ENCODE data around the gene KAT2B. TPM values are rescaled to one million over a fixed set of nuclear protein-coding genes. Genes with fewer than 3 reads are reported as not detected.

Gene KAT2B
- total and polyA plus RNA-seq, 4 donors = 7.5 to 58.5 (median 16.3) TPM

DNA sequence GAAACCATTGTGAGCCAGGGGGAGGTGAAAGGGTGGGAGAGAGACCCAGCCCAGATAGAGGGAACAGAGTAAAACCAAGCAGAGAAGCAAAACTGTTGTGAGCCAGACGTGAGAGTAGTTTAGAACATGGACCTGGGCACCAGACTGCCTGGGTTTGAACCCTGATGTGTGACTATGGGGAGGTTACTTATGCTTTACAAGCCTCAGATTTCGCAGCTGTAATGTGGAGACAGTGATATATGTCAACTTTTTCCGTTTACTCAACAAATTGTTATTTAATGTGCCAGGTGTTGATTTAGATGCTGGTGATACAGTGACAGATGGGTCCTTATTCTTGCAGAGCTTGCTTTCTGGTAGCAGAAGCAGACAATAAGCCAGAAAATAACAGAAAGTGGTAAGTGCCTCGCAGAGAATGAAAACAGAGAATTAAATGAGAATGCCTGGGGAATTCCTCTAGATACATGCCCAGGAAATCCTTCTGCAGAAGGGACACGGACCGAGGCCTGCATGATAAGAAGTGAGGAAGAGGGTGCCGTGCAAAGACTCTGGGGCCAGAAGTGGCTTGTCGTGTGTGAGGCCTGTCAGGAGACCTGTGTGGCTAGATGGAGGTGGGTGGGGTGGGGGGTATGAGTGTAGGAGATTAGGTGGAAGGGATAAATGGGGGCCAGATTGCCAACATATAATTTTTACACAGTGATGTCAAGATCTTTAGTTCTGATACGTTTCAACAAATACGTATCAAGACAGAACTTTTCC is 15.0 kb downstream of the KAT2B start:
- H3K27ac ChIP-seq (ENCODE audit: low read depth in 1 of 2, low read length in 2 of 2) = peak overlapping the region; percentile 60 to 67
- no peak for DNase-seq (ENCODE audit: low spot score)
- 69% methylated on average over 10 of the region's 10 CpGs for WGBS
- no peaks in the 10 kb centered on the region for H3K27me3 ChIP-seq (ENCODE audit: control insufficient read depth in 4 of 4, insufficient read depth in 4 of 4, low read length in 3 of 4)
- no peaks in the 10 kb centered on the region for H3K9me3 ChIP-seq (ENCODE audit: control insufficient read depth in 4 of 4, low read length in 3 of 4)
- H3K4me3 ChIP-seq (ENCODE audit: low read depth in 1 of 3, low read length in 3 of 3) = no peak overlapping the region
- no peaks in the 10 kb centered on the region for H3K36me3 ChIP-seq (ENCODE audit: control insufficient read depth in 4 of 4, insufficient read depth in 3 of 4, low read depth in 1 of 4, low read length in 3 of 4)
- no peak overlapping the region for H3K9ac ChIP-seq (ENCODE audit: low read depth in 1 of 2, low read length in 2 of 2)
- TF ChIP-seq GABPA (IDR thresholded peaks at IDR 0.05 in 1 of 2, conservative IDR thresholded peaks at IDR 0.05 in 1 of 2) = no peak
- TF ChIP-seq RXRA (IDR thresholded peaks at IDR 0.05) = no peak
- no peak for TF ChIP-seq EGR1 (IDR thresholded peaks at IDR 0.05; ENCODE audit: low read depth in 2 of 2)
- H3K4me1 ChIP-seq (ENCODE audit: control insufficient read depth in 4 of 4, insufficient read depth in 4 of 4, low read length in 3 of 4) = peaks cover 8 to 26% (median 18%) of the 10 kb centered on the region in 4 donors

DNA sequence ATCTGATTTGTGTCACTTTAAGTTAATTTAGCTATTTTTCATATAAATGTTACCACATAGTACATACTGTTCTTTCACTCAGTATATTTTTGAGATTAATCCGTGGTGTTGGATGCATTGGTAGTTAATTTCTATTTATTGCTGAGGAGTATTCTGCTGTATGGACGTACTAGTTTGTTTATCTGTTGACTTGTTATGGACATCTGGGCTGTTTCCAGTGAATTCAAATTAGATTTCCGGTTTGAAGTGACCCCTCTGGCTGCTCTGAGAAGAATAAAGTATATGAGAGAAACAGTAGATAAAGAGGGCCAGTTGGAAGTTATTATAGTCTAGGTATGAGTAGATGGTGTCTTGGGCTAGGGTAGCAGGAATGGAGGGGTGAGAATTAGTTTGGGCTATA is 15.6 kb downstream of the KAT2B start:
- Histone ChIP-seq H3K4me1 (ENCODE audit: control insufficient read depth in 4 of 4, insufficient read depth in 4 of 4, low read length in 3 of 4) (peaks cover 8 to 26% (median 20%) of the 10 kb centered on the region in 4 donors), H3K27me3 (ENCODE audit: control insufficient read depth in 4 of 4, insufficient read depth in 4 of 4, low read length in 3 of 4) (no peaks in the 10 kb centered on the region), H3K9me3 (ENCODE audit: control insufficient read depth in 4 of 4, low read length in 3 of 4) (no peaks in the 10 kb centered on the region), H3K36me3 (ENCODE audit: control insufficient read depth in 4 of 4, insufficient read depth in 3 of 4, low read depth in 1 of 4, low read length in 3 of 4) (no peaks in the 10 kb centered on the region), H3K27ac (ENCODE audit: low read depth in 1 of 2, low read length in 2 of 2) (peak overlapping the region; percentile 19 to 60), H3K9ac (ENCODE audit: low read depth in 1 of 2, low read length in 2 of 2) (no peak overlapping the region), H3K4me3 (ENCODE audit: low read depth in 1 of 3, low read length in 3 of 3) (no peak overlapping the region)
- DNase-seq (ENCODE audit: low spot score) = no peak
- 44% methylated on average over 3 of the region's 3 CpGs for WGBS
- TF ChIP-seq RXRA (IDR thresholded peaks at IDR 0.05) (no peak), NR2F2 (IDR thresholded peaks at IDR 0.05) (peak; percentile 60)

DNA sequence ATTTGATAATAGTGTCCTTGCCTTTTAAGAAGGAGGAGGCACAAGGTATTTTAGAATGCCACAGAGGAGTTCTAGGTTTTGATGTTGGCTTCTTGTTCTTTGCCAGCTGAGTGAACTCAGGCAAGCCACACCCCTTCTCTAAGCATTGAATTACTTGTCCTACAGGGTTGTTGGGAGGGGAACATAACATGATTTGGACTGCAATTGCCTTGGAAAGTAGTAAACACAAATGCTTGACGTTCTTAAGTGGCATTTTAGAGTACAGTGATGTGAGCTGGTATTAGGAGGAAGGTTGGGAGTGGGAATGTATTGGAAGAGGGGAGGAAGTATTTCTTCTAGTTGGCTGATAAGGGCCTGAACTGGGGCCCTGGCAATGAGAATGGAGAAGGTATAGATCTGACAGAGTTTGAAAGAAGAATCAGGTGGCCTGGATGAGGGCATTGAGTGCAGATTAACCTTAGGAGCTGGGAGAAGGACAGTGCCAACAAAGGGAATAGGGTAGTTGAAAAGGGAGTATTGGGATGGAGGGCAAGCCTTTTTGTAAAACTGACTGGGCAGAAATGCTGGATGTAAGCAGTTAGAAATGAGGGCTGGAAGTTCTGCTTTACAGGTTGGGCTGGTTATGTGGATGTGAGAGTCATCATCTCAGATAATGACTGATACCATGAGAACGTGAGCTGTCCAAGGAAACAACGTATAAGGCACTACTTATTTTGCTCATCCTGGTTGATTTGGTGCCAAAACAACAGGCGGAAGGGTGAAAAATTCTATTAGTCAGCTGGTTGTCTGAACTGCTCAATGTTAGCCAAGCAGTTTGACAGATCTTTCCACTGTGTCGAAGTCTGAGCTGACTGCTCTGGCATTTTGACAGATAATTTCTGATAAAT is 16.7 kb downstream of the KAT2B start:
- H3K9ac ChIP-seq (ENCODE audit: low read depth in 1 of 2, low read length in 2 of 2) = no peak overlapping the region
- H3K4me1 ChIP-seq (ENCODE audit: control insufficient read depth in 4 of 4, insufficient read depth in 4 of 4, low read length in 3 of 4) = peaks cover 8 to 32% (median 22%) of the 10 kb centered on the region in 4 donors
- TF ChIP-seq EGR1 (IDR thresholded peaks at IDR 0.05; ENCODE audit: low read depth in 2 of 2) (no peak), RXRA (IDR thresholded peaks at IDR 0.05) (peak in 1 of 2 donors; percentile 14)
- H3K27ac ChIP-seq (ENCODE audit: low read depth in 1 of 2, low read length in 2 of 2) = peak overlapping the region; percentile 33 to 80
- H3K27me3 ChIP-seq (ENCODE audit: control insufficient read depth in 4 of 4, insufficient read depth in 4 of 4, low read length in 3 of 4) = no peaks in the 10 kb centered on the region
- no peaks in the 10 kb centered on the region for H3K9me3 ChIP-seq (ENCODE audit: control insufficient read depth in 4 of 4, low read length in 3 of 4)
- no peaks in the 10 kb centered on the region for H3K36me3 ChIP-seq (ENCODE audit: control insufficient read depth in 4 of 4, insufficient read depth in 3 of 4, low read depth in 1 of 4, low read length in 3 of 4)
- no peak overlapping the region for H3K4me3 ChIP-seq (ENCODE audit: low read depth in 1 of 3, low read length in 3 of 3)
- 30% methylated on average over 5 of the region's 5 CpGs for WGBS
- DNase-seq (ENCODE audit: low spot score) = no peak

DNA sequence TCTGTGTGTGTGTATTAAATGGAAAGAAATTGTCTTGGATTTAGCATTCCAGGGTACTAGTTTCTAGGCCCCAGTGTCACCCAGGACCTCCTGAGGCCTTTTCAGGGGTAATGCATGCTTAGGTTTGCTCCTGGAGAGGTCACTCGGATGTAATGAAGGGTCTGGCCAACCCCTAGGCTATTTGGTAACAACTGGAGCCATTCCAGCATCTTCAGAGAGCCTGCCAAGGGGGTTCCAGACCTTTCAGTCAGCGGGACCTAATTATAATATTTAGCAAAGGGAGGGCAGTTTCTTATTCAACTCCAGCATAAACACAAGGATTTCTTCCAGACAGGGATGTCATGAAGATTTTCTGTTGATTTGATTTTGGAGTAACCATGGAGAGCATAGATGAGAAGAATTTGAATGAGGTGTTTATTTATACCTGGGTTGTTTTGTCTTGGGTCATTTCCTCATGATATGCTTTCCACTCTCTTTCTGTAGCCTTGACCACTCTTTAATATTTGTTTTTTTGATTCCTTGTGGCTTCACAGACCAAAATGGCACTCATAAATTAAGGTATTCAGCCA is 17.4 kb downstream of the KAT2B start:
- TF ChIP-seq SP1 (IDR thresholded peaks at IDR 0.05) (no peak), FOXA2 (IDR thresholded peaks at IDR 0.05) (no peak), YY1 (IDR thresholded peaks at IDR 0.05) (no peak), NR2F2 (IDR thresholded peaks at IDR 0.05) (peak; percentile 66), FOXA1 (IDR thresholded peaks at IDR 0.05) (no peak)
- TF ChIP-seq, protein P1, sequence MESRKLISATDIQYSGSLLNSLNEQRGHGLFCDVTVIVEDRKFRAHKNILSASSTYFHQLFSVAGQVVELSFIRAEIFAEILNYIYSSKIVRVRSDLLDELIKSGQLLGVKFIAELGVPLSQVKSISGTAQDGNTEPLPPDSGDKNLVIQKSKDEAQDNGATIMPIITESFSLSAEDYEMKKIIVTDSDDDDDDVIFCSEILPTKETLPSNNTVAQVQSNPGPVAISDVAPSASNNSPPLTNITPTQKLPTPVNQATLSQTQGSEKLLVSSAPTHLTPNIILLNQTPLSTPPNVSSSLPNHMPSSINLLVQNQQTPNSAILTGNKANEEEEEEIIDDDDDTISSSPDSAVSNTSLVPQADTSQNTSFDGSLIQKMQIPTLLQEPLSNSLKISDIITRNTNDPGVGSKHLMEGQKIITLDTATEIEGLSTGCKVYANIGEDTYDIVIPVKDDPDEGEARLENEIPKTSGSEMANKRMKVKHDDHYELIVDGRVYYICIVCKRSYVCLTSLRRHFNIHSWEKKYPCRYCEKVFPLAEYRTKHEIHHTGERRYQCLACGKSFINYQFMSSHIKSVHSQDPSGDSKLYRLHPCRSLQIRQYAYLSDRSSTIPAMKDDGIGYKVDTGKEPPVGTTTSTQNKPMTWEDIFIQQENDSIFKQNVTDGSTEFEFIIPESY (IDR thresholded peaks at IDR 0.05) = no peak
- H3K27ac ChIP-seq (ENCODE audit: low read depth in 1 of 2, low read length in 2 of 2) = peak overlapping the region; percentile 33 to 80
- no peak overlapping the region for H3K9ac ChIP-seq (ENCODE audit: low read depth in 1 of 2, low read length in 2 of 2)
- H3K4me1 ChIP-seq (ENCODE audit: control insufficient read depth in 4 of 4, insufficient read depth in 4 of 4, low read length in 3 of 4) = peaks cover 8 to 32% (median 22%) of the 10 kb centered on the region in 4 donors
- no peak overlapping the region for H3K4me3 ChIP-seq (ENCODE audit: low read depth in 1 of 3, low read length in 3 of 3)
- no peaks in the 10 kb centered on the region for H3K27me3 ChIP-seq (ENCODE audit: control insufficient read depth in 4 of 4, insufficient read depth in 4 of 4, low read length in 3 of 4)
- WGBS = 36% methylated on average over 2 of the region's 2 CpGs
- no peak for DNase-seq (ENCODE audit: low spot score)
- H3K36me3 ChIP-seq (ENCODE audit: control insufficient read depth in 4 of 4, insufficient read depth in 3 of 4, low read depth in 1 of 4, low read length in 3 of 4) = no peaks in the 10 kb centered on the region
- H3K9me3 ChIP-seq (ENCODE audit: control insufficient read depth in 4 of 4, low read length in 3 of 4) = no peaks in the 10 kb centered on the region
